ENCODE data around the gene DHX35. TPM values are rescaled to one million over a fixed set of nuclear protein-coding genes. Genes with fewer than 3 reads are reported as not detected.

Gene DHX35
- total RNA-seq, 3 donors from 2014 or later (not counting 1 experiment from before 2014, with no cell fraction given): 8.8 to 11.4 (median 10.2) TPM

GRCh38 chr20:39036011-39036410 lies 73.9 kb downstream of the DHX35 start:
- H3K27ac ChIP-seq (ENCODE audit: low read length): no peak overlapping the region
- peaks cover 51% of the 10 kb centered on the region for H3K36me3 ChIP-seq (ENCODE audit: control insufficient read depth, insufficient read depth, low read length)
- no peaks in the 10 kb centered on the region for H3K4me1 ChIP-seq (ENCODE audit: control insufficient read depth, insufficient read depth, low read length)
- DNase-seq (no peak), ATAC-seq (no peak)
- Mint-ChIP-seq H3K27me3 (ENCODE audit: low read depth in 2 of 2) (no peaks in the 10 kb centered on the region), H3K4me1 (no peaks in the 10 kb centered on the region), H3K36me3 (peaks cover 18% of the 10 kb centered on the region), H3K4me3 (no peak overlapping the region), H3K27ac (no peak overlapping the region), H3K9me3 (no peaks in the 10 kb centered on the region)
- TF ChIP-seq, protein P1, sequence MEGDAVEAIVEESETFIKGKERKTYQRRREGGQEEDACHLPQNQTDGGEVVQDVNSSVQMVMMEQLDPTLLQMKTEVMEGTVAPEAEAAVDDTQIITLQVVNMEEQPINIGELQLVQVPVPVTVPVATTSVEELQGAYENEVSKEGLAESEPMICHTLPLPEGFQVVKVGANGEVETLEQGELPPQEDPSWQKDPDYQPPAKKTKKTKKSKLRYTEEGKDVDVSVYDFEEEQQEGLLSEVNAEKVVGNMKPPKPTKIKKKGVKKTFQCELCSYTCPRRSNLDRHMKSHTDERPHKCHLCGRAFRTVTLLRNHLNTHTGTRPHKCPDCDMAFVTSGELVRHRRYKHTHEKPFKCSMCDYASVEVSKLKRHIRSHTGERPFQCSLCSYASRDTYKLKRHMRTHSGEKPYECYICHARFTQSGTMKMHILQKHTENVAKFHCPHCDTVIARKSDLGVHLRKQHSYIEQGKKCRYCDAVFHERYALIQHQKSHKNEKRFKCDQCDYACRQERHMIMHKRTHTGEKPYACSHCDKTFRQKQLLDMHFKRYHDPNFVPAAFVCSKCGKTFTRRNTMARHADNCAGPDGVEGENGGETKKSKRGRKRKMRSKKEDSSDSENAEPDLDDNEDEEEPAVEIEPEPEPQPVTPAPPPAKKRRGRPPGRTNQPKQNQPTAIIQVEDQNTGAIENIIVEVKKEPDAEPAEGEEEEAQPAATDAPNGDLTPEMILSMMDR (IDR thresholded peaks at IDR 0.05): no peak
- 89% methylated on average over 1 of the region's 1 CpG for WGBS (ENCODE audit: insufficient coverage)
- no peaks in the 10 kb centered on the region for H3K9me3 ChIP-seq (ENCODE audit: control insufficient read depth, insufficient read depth, low read length)
- intact Hi-C loops (cut with micrococcal nuclease): no loop called here
- H3K4me3 ChIP-seq (ENCODE audit: low read length): no peak overlapping the region
- H3K27me3 ChIP-seq (ENCODE audit: control insufficient read depth, insufficient read depth, low read length): no peaks in the 10 kb centered on the region

- no peak overlapping the region for H3K27ac ChIP-seq (ENCODE audit: low read length)
- H3K9me3 ChIP-seq (ENCODE audit: control insufficient read depth, insufficient read depth, low read length): no peaks in the 10 kb centered on the region
- H3K9me3 Mint-ChIP-seq: no peaks in the 10 kb centered on the region
- no peaks in the 10 kb centered on the region for H3K27me3 ChIP-seq (ENCODE audit: control insufficient read depth, insufficient read depth, low read length)
- ATAC-seq (no peak), DNase-seq (no peak)
- H3K36me3 Mint-ChIP-seq: peaks cover 18% of the 10 kb centered on the region
- WGBS (ENCODE audit: insufficient coverage): 100% methylated on average over 3 of the region's 5 CpGs
- H3K4me3 Mint-ChIP-seq: no peak overlapping the region
- intact Hi-C loops (cut with micrococcal nuclease): no loop called here
- H3K4me3 ChIP-seq (ENCODE audit: low read length): no peak overlapping the region
- no peak overlapping the region for H3K27ac Mint-ChIP-seq
- peaks cover 50% of the 10 kb centered on the region for H3K36me3 ChIP-seq (ENCODE audit: control insufficient read depth, insufficient read depth, low read length)
- TF ChIP-seq, protein P1 (IDR thresholded peaks at IDR 0.05): no peak
- H3K4me1 Mint-ChIP-seq: no peaks in the 10 kb centered on the region
- H3K27me3 Mint-ChIP-seq (ENCODE audit: low read depth in 2 of 2): no peaks in the 10 kb centered on the region
- H3K4me1 ChIP-seq (ENCODE audit: control insufficient read depth, insufficient read depth, low read length): no peaks in the 10 kb centered on the region
Measured at GRCh38 chr20:39036851-39037250, 74.7 kb downstream of the DHX35 start.

DNA sequence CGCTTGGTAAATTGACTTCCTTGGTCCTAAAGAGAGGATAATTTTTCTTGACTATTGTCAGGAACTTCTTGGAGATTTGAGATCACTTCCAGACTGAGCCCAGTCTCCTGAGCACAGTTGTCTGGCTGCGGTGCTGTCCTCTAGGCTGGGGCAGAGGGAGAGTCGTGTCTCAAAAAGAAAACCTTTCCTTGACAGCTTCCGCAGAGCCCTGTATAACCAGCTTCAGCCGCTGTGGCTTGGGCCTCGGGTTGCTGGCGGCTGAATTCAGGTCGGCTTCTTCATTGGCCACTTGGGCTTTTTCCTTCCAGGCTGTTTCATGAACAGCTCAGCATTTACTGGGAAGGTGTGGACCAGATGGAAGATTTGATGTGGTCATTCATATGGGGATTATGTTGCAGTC lies 75.9 kb downstream of the DHX35 start:
- peaks cover 50% of the 10 kb centered on the region for H3K36me3 ChIP-seq (ENCODE audit: control insufficient read depth, insufficient read depth, low read length)
- no peaks in the 10 kb centered on the region for H3K27me3 ChIP-seq (ENCODE audit: control insufficient read depth, insufficient read depth, low read length)
- Mint-ChIP-seq H3K36me3 (peaks cover 18% of the 10 kb centered on the region), H3K4me3 (no peak overlapping the region), H3K27me3 (ENCODE audit: low read depth in 2 of 2) (no peaks in the 10 kb centered on the region), H3K4me1 (no peaks in the 10 kb centered on the region), H3K27ac (no peak overlapping the region), H3K9me3 (no peaks in the 10 kb centered on the region)
- WGBS (ENCODE audit: insufficient coverage): 97% methylated on average over 8 of the region's 8 CpGs
- no peaks in the 10 kb centered on the region for H3K9me3 ChIP-seq (ENCODE audit: control insufficient read depth, insufficient read depth, low read length)
- no peak overlapping the region for H3K27ac ChIP-seq (ENCODE audit: low read length)
- TF ChIP-seq, protein P1 (IDR thresholded peaks at IDR 0.05): no peak
- no peaks in the 10 kb centered on the region for H3K4me1 ChIP-seq (ENCODE audit: control insufficient read depth, insufficient read depth, low read length)
- intact Hi-C loops (cut with micrococcal nuclease): no loop called here
- ATAC-seq: no peak
- no peak for DNase-seq
- H3K4me3 ChIP-seq (ENCODE audit: low read length): no peak overlapping the region

GRCh38 chr20:39038495-39038894 lies 76.4 kb downstream of the DHX35 start:
- no peak for DNase-seq
- H3K36me3 Mint-ChIP-seq: peaks cover 18% of the 10 kb centered on the region
- Histone ChIP-seq H3K4me1 (ENCODE audit: control insufficient read depth, insufficient read depth, low read length) (no peaks in the 10 kb centered on the region), H3K36me3 (ENCODE audit: control insufficient read depth, insufficient read depth, low read length) (peaks cover 50% of the 10 kb centered on the region), H3K9me3 (ENCODE audit: control insufficient read depth, insufficient read depth, low read length) (no peaks in the 10 kb centered on the region), H3K27me3 (ENCODE audit: control insufficient read depth, insufficient read depth, low read length) (no peaks in the 10 kb centered on the region), H3K4me3 (ENCODE audit: low read length) (no peak overlapping the region), H3K27ac (ENCODE audit: low read length) (no peak overlapping the region)
- intact Hi-C loops (cut with micrococcal nuclease): no loop called here
- H3K4me3 Mint-ChIP-seq: no peak overlapping the region
- no peaks in the 10 kb centered on the region for H3K4me1 Mint-ChIP-seq
- H3K27me3 Mint-ChIP-seq (ENCODE audit: low read depth in 2 of 2): no peaks in the 10 kb centered on the region
- no peak for ATAC-seq
- no peaks in the 10 kb centered on the region for H3K9me3 Mint-ChIP-seq
- TF ChIP-seq, protein P1 (IDR thresholded peaks at IDR 0.05): no peak
- 96% methylated on average over 6 of the region's 6 CpGs for WGBS (ENCODE audit: insufficient coverage)
- H3K27ac Mint-ChIP-seq: no peak overlapping the region

All from natural killer cell (primary cell).